ENCODE results near the gene ZNF438.
"Not testable (repeated sequence)": the region's sequence is repeated elsewhere in the genome, so short reads cannot be mapped to it uniquely, and the experiment has no call there.

Gene ZNF438

GRCh38 chr10:30985512-30985911 lies 46.2 kb downstream of the ZNF438 start:
- DNase-seq (ENCODE audit: low spot score), result no peak

GRCh38 chr10:30984563-30985328 lies 46.9 kb downstream of the ZNF438 start:
- DNase-seq (ENCODE audit: low spot score), result no peak

GRCh38 chr10:30983209-30983608 lies 48.5 kb downstream of the ZNF438 start:
- not testable (repeated sequence) for DNase-seq (ENCODE audit: low spot score)

GRCh38 chr10:30980951-30981616 lies 50.6 kb downstream of the ZNF438 start:
- no peak for DNase-seq (ENCODE audit: low spot score)

- no peak for DNase-seq (ENCODE audit: low spot score)
These were observed 51.7 kb downstream of the ZNF438 start for GRCh38 chr10:30979956-30980355.

GRCh38 chr10:30978843-30979242 lies 52.8 kb downstream of the ZNF438 start:
- DNase-seq (ENCODE audit: low spot score), result no peak

- DNase-seq (ENCODE audit: low spot score), result no peak
These were observed 54.3 kb downstream of the ZNF438 start for GRCh38 chr10:30977385-30977784.

GRCh38 chr10:30974773-30975415 lies 56.8 kb downstream of the ZNF438 start:
- no peak for DNase-seq (ENCODE audit: low spot score)

GRCh38 chr10:30974355-30974754 lies 57.3 kb downstream of the ZNF438 start:
- DNase-seq (ENCODE audit: low spot score), result no peak

- DNase-seq (ENCODE audit: low spot score), result no peak
These were observed 57.9 kb downstream of the ZNF438 start for GRCh38 chr10:30973737-30974136.

GRCh38 chr10:30970760-30971460 lies 60.8 kb downstream of the ZNF438 start:
- no peak for DNase-seq (ENCODE audit: low spot score)

- no peak for DNase-seq (ENCODE audit: low spot score)
These were observed 63.0 kb downstream of the ZNF438 start for GRCh38 chr10:30968711-30969110.

- no peak for DNase-seq (ENCODE audit: low spot score)
These were observed 63.8 kb downstream of the ZNF438 start for GRCh38 chr10:30967650-30968410.

- no peak for DNase-seq (ENCODE audit: low spot score)
These were observed 67.4 kb downstream of the ZNF438 start for GRCh38 chr10:30963992-30964930.

- no peak for DNase-seq (ENCODE audit: low spot score)
These were observed 69.1 kb downstream of the ZNF438 start for GRCh38 chr10:30962522-30962921.

GRCh38 chr10:30959836-30960210 lies 71.8 kb downstream of the ZNF438 start:
- DNase-seq (ENCODE audit: low spot score), result no peak

- DNase-seq (ENCODE audit: low spot score), result not testable (repeated sequence)
These were observed 82.4 kb downstream of the ZNF438 start for GRCh38 chr10:30949218-30949617.

- DNase-seq (ENCODE audit: low spot score), result no peak
These were observed 87.7 kb downstream of the ZNF438 start for GRCh38 chr10:30944005-30944404.

- no peak for DNase-seq (ENCODE audit: low spot score)
These were observed 88.2 kb downstream of the ZNF438 start for GRCh38 chr10:30943451-30943850.

- no peak for DNase-seq (ENCODE audit: low spot score)
These were observed 91.4 kb downstream of the ZNF438 start for GRCh38 chr10:30940256-30940655.

Measured in CD4-positive, alpha-beta T cell treated with Interleukin-6 at 100 ng/mL for 8 hours (primary cell).